Panc1 (cell line): Measurements from ENCODE around the gene CCS.
"Not testable (repeated sequence)": the region's sequence is repeated elsewhere in the genome, so short reads cannot be mapped to it uniquely, and the experiment has no call there.

Experiments used
- POLR2AphosphoS5 ChIP-seq: IDR thresholded peaks from 2 replicates; pipeline ENCODE4 v1.6.1; 2012; ENCODE audit warnings: mild to moderate bottlenecking, low read depth, low read length, moderate library complexity
- SIN3A ChIP-seq: IDR thresholded peaks from 2 replicates; pipeline ENCODE4 v1.6.1; 2012; ENCODE audit warnings: low read depth, mild to moderate bottlenecking, low read length, moderate library complexity, borderline replicate concordance; ENCODE audit not compliant: insufficient read depth
- TCF7L2 ChIP-seq: IDR thresholded peaks from 2 replicates; pipeline ENCODE4 v1.6.1; 2011; ENCODE audit warnings: mild to moderate bottlenecking, low read depth, low read length, inconsistent platforms
- TF ChIP-seq, protein P1 (sequence below): fragments of 450-650 bp; IDR thresholded peaks from 2 replicates; pipeline ENCODE4 v1.5.1; 2017; ENCODE audit warnings: mild to moderate bottlenecking

DNA sequence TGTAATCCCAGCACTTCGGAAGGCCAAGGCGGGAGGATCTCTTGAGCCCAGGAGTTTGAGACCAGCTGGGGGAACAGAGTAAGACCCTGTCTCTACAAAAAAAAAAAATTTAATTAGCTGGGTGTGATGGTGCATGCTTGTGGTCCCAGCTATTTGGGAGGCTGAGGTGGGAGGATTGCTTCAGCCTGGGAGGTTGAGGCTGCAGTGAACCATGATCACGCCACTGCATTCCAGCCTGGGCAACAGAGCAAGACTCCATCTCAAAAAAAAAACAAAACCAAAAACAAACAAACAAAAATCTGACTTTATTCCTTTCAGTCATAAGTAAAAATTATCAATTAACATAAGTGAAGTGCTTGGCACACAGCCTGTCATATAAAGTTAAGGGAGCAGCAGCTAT, 13.6 kb downstream of the CCS start:
- TF ChIP-seq, protein P1, sequence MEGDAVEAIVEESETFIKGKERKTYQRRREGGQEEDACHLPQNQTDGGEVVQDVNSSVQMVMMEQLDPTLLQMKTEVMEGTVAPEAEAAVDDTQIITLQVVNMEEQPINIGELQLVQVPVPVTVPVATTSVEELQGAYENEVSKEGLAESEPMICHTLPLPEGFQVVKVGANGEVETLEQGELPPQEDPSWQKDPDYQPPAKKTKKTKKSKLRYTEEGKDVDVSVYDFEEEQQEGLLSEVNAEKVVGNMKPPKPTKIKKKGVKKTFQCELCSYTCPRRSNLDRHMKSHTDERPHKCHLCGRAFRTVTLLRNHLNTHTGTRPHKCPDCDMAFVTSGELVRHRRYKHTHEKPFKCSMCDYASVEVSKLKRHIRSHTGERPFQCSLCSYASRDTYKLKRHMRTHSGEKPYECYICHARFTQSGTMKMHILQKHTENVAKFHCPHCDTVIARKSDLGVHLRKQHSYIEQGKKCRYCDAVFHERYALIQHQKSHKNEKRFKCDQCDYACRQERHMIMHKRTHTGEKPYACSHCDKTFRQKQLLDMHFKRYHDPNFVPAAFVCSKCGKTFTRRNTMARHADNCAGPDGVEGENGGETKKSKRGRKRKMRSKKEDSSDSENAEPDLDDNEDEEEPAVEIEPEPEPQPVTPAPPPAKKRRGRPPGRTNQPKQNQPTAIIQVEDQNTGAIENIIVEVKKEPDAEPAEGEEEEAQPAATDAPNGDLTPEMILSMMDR, result not testable (repeated sequence)
- not testable (repeated sequence) for TF ChIP-seq TCF7L2, POLR2AphosphoS5, SIN3A
